ENCODE results near the gene FAM118B.
A peak's percentile ranks its signal among the peaks of the same experiment; 100 is the strongest.
"Not testable (repeated sequence)": the region's sequence is repeated elsewhere in the genome, so short reads cannot be mapped to it uniquely, and the experiment has no call there.

Gene FAM118B

DNA sequence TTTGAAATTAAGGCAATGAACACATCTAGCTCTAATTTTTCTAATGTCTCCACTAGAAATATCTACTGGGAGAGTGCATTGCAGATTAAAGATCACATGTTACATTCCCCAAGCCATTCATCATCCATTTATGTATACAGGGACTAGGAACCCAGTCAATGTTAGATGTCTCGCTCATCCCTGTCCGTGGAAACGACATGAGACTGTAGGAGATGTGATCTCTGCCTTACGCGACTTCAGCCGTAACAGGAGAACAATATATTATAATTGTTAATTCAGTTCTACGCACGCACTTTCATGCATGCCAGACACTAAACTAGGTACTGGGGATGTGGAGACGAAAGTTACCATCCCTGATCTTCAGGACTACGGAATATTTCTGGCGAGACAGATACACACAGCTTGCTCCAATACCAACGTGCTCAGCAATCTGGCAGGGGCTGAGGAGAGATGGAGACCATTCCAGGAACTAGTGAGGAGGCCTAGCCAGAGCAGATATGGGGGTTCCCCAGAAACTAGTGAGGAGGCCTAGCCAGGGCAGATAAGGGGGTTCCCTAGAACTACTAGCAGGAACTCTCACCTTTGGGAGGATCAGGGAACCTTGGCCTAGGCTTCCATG is 93.0 kb downstream of the FAM118B start:
- DNase-seq (ENCODE audit: low read depth), result no peak
- no peak for TF ChIP-seq CTCF (IDR thresholded peaks at IDR 0.05; ENCODE audit: control insufficient read depth, insufficient read depth, low read depth, low read length, missing control alignments)
- H3K4me3 ChIP-seq (ENCODE audit: control insufficient read depth, low read depth, low read length), result peak overlapping the region; percentile 76

DNA sequence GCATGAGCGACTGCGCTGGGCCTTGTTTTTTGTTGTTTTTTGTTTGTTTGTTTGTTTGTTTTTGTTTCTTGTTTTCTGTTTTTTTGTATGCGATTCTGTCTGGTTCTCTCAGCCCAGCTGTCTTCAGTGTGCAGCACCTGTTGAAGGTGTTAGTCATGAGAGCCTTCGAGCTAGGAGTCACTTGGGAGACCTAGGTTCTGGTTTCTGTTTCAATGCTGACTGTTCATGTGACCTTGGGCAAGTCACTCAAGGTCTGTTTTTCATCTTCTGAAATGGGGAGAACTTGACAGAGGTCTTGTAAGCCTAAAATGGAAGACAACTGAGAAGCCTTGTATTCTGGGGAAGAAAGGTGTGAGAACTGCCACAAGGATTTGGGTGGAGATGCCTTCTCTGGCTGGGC is 94.1 kb downstream of the FAM118B start:
- TF ChIP-seq CTCF (IDR thresholded peaks at IDR 0.05; ENCODE audit: control insufficient read depth, insufficient read depth, low read depth, low read length, missing control alignments), result no peak
- DNase-seq (ENCODE audit: low read depth), result no peak
- no peak overlapping the region for H3K4me3 ChIP-seq (ENCODE audit: control insufficient read depth, low read depth, low read length)

- DNase-seq (ENCODE audit: low read depth), result no peak
- H3K4me3 ChIP-seq (ENCODE audit: control insufficient read depth, low read depth, low read length), result no peak overlapping the region
- peak; percentile 67 for TF ChIP-seq CTCF (IDR thresholded peaks at IDR 0.05; ENCODE audit: control insufficient read depth, insufficient read depth, low read depth, low read length, missing control alignments)
Observed at GRCh38 chr11:126307706-126308105, 96.1 kb downstream of the FAM118B start.

- no peak for TF ChIP-seq CTCF (IDR thresholded peaks at IDR 0.05; ENCODE audit: control insufficient read depth, insufficient read depth, low read depth, low read length, missing control alignments)
Observed at GRCh38 chr11:126308271-126308671, 96.7 kb downstream of the FAM118B start.

GRCh38 chr11:126308771-126309170 is 97.2 kb downstream of the FAM118B start:
- not testable (repeated sequence) for DNase-seq (ENCODE audit: low read depth); H3K4me3 ChIP-seq (ENCODE audit: control insufficient read depth, low read depth, low read length)

More at GRCh38 chr11:126308271-126308671, 96.7 kb downstream of the FAM118B start:
- DNase-seq (ENCODE audit: low read depth), result no peak
- no peak overlapping the region for H3K4me3 ChIP-seq (ENCODE audit: control insufficient read depth, low read depth, low read length)

- H3K4me3 ChIP-seq (ENCODE audit: control insufficient read depth, low read depth, low read length), result no peak overlapping the region
- DNase-seq (ENCODE audit: low read depth), result no peak
- TF ChIP-seq CTCF (IDR thresholded peaks at IDR 0.05; ENCODE audit: control insufficient read depth, insufficient read depth, low read depth, low read length, missing control alignments), result peak; percentile 89
Observed at GRCh38 chr11:126310200-126310991, 98.8 kb downstream of the FAM118B start.

DNA sequence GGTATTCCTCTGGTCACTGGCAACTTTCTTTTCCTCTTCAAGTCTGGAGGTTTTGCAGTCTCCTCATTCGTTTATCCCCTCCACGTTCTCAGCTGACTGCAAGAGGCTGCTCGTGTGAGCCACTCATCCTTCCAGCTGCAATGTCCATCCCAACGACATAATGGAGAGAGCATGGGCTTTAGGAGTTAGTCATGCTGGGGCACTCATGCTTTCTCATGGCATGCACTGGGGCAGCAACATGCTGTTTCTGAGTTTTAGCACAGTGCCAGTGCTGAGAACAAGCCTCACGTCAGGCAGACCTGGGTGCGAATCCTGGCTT is 99.4 kb downstream of the FAM118B start:
- no peak for TF ChIP-seq CTCF (IDR thresholded peaks at IDR 0.05; ENCODE audit: control insufficient read depth, insufficient read depth, low read depth, low read length, missing control alignments)
- H3K4me3 ChIP-seq (ENCODE audit: control insufficient read depth, low read depth, low read length), result no peak overlapping the region
- DNase-seq (ENCODE audit: low read depth), result no peak

Data from AG09309 (cell line).